Measurements from ENCODE around the gene NKX3-2. TPM values are rescaled to one million over a fixed set of nuclear protein-coding genes. Genes with fewer than 3 reads are reported as not detected.

The NKX3-2 gene
- total and polyA plus RNA-seq, 9 of the 15 experiments (the other 6 are each of a cell fraction or from before 2014, with no cell fraction given): 0.03 to 0.81 (median 0.27) TPM; not detected in 1

GRCh38 chr4:13570916-13571315, 26.6 kb upstream of the NKX3-2 start:
- ChIA-PET POLR2A (no interaction called here), CTCF (ENCODE audit: low intra/inter-chr PET ratio) (no interaction called here)
- Histone ChIP-seq H2AFZ (ENCODE audit: low read depth, low read length) (no peak overlapping the region), H3K4me3 (no peak overlapping the region), H3K4me2 (ENCODE audit: insufficient read depth, low read length) (no peak overlapping the region), H3K9me1 (ENCODE audit: control insufficient read depth, insufficient read depth, low read length) (no peaks in the 10 kb centered on the region), H3K9ac (ENCODE audit: insufficient read depth in 1 of 2, low read depth in 2 of 2, low read length in 2 of 2) (no peak overlapping the region), H3K79me2 (ENCODE audit: control insufficient read depth, insufficient read depth, low read length) (no peaks in the 10 kb centered on the region), H3K27ac (ENCODE audit: extremely low read depth, low read depth, low read length) (no peak overlapping the region), H3K36me3 (ENCODE audit: control insufficient read depth, insufficient read depth, low read length) (peaks cover 40% of the 10 kb centered on the region; the same call in 2 of the 3 replicates), H3K9me3 (replicated peaks; ENCODE audit: control insufficient read depth, insufficient read depth, low read depth, low read length) (no peaks in the 10 kb centered on the region), H3K4me1 (replicated peaks in 1 of 2; ENCODE audit: control insufficient read depth in 2 of 2, insufficient read depth in 2 of 2, low read length in 2 of 2) (no peaks in the 10 kb centered on the region), H3K27me3 (ENCODE audit: control insufficient read depth in 2 of 2, insufficient read depth in 2 of 2, low read length in 2 of 2) (no peaks in the 10 kb centered on the region), H4K20me1 (replicated peaks; ENCODE audit: control insufficient read depth, insufficient read depth, low read length) (no peaks in the 10 kb centered on the region)
- intact Hi-C loops (cut with micrococcal nuclease): no loop called here
- DNase-seq (ENCODE audit: extremely low read depth in 1 of 4, low spot score in 3 of 4) (no peak), FAIRE-seq (no peak), ATAC-seq (no peak)
- no TSS peak for BruUV-seq (replicated peaks)
- 85% methylated on average over 2 of the region's 2 CpGs for WGBS (ENCODE audit: insufficient coverage, low coverage, missing lambda C conversion rate)
- in situ Hi-C loops (cut with MboI): no loop called here
- TF ChIP-seq RREB1 (CRISPR knock-in tag; IDR thresholded peaks at IDR 0.05): no peak
- TF ChIP-seq ZBTB2 (IDR thresholded peaks at IDR 0.05): no peak
- no peak for TF ChIP-seq RAD51 (IDR thresholded peaks at IDR 0.05; ENCODE audit: borderline replicate concordance, low read depth)
- TF ChIP-seq MAZ (CRISPR knock-in tag; conservative IDR thresholded peaks at IDR 0.05 in 1 of 2, IDR thresholded peaks at IDR 0.05 in 1 of 2): no peak
- TF ChIP-seq XRCC3 (IDR thresholded peaks at IDR 0.05): no peak
- TF ChIP-seq HEY1 (CRISPR knock-in tag; IDR thresholded peaks at IDR 0.05; ENCODE audit: borderline replicate concordance): no peak
- TF ChIP-seq, protein P1, sequence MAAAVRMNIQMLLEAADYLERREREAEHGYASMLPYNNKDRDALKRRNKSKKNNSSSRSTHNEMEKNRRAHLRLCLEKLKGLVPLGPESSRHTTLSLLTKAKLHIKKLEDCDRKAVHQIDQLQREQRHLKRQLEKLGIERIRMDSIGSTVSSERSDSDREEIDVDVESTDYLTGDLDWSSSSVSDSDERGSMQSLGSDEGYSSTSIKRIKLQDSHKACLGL (CRISPR knock-in tag; IDR thresholded peaks at IDR 0.05; ENCODE audit: borderline replicate concordance, poor library complexity, severe bottlenecking): no peak
- no peak for TF ChIP-seq NR1H2 (CRISPR knock-in tag; IDR thresholded peaks at IDR 0.05)
- TF ChIP-seq HIVEP1 (CRISPR knock-in tag; IDR thresholded peaks at IDR 0.05): no peak
- TF ChIP-seq, protein P2, sequence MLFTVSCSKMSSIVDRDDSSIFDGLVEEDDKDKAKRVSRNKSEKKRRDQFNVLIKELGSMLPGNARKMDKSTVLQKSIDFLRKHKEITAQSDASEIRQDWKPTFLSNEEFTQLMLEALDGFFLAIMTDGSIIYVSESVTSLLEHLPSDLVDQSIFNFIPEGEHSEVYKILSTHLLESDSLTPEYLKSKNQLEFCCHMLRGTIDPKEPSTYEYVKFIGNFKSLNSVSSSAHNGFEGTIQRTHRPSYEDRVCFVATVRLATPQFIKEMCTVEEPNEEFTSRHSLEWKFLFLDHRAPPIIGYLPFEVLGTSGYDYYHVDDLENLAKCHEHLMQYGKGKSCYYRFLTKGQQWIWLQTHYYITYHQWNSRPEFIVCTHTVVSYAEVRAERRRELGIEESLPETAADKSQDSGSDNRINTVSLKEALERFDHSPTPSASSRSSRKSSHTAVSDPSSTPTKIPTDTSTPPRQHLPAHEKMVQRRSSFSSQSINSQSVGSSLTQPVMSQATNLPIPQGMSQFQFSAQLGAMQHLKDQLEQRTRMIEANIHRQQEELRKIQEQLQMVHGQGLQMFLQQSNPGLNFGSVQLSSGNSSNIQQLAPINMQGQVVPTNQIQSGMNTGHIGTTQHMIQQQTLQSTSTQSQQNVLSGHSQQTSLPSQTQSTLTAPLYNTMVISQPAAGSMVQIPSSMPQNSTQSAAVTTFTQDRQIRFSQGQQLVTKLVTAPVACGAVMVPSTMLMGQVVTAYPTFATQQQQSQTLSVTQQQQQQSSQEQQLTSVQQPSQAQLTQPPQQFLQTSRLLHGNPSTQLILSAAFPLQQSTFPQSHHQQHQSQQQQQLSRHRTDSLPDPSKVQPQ (CRISPR knock-in tag; IDR thresholded peaks at IDR 0.05; ENCODE audit: borderline replicate concordance): no peak
- TF ChIP-seq RAD21 (CRISPR knock-in tag; conservative IDR thresholded peaks at IDR 0.05 in 1 of 2, IDR thresholded peaks at IDR 0.05 in 1 of 2): no peak
- no peak for TF ChIP-seq HDAC2 (IDR thresholded peaks at IDR 0.05)
